GM12874 (cell line): Measurements from ENCODE around the gene GRM8.

ENCODE experiments used
- CTCF ChIP-seq: IDR thresholded peaks from 2 replicates; pipeline ENCODE4 v1.5.1; 2011; ENCODE audit warnings: low read depth, mild to moderate bottlenecking, control low read depth, low read length, moderate library complexity; ENCODE audit not compliant: insufficient read depth

GRM8 gene

GRCh38 chr7:126996659-126997058 is 256.1 kb downstream of the GRM8 start:
- TF ChIP-seq CTCF = no peak

GRCh38 chr7:126993626-126994213 is 259.0 kb downstream of the GRM8 start:
- TF ChIP-seq CTCF = no peak

GRCh38 chr7:126988022-126988421 is 264.7 kb downstream of the GRM8 start:
- TF ChIP-seq CTCF = no peak

- TF ChIP-seq CTCF = no peak
These were observed 273.0 kb downstream of the GRM8 start for GRCh38 chr7:126979722-126980121.

GRCh38 chr7:126978865-126979264 is 273.9 kb downstream of the GRM8 start:
- TF ChIP-seq CTCF = no peak

- no peak for TF ChIP-seq CTCF
These were observed 279.7 kb downstream of the GRM8 start for GRCh38 chr7:126973066-126973465.

GRCh38 chr7:126972571-126972970 is 280.2 kb downstream of the GRM8 start:
- no peak for TF ChIP-seq CTCF
